Measurements from ENCODE around the gene ANKHD1. TPM values are rescaled to one million over a fixed set of nuclear protein-coding genes. Genes with fewer than 3 reads are reported as not detected.

Gene ANKHD1
- total RNA-seq, 4 donors from 2014 or later: 148 to 362 (median 168) TPM

GRCh38 chr5:140588311-140589070 is 186.9 kb downstream of the ANKHD1 start:
- Histone ChIP-seq H3K36me3 (no peaks in the 10 kb centered on the region), H3K27ac (peak overlapping the region; percentile 56), H3K9me3 (no peaks in the 10 kb centered on the region), H3K4me3 (no peak overlapping the region), H3K4me1 (peaks cover 16% of the 10 kb centered on the region), H3K27me3 (no peaks in the 10 kb centered on the region)
- 16% methylated on average over 5 of the region's 5 CpGs for WGBS
- DNase-seq (ENCODE audit: low spot score in 2 of 2): no peak
- TF ChIP-seq POLR2AphosphoS5 (IDR thresholded peaks at IDR 0.05) (no peak), CTCF (IDR thresholded peaks at IDR 0.05) (no peak), EP300 (IDR thresholded peaks at IDR 0.05) (no peak), POLR2A (IDR thresholded peaks at IDR 0.05) (no peak)

Other genes starting within 250 kb of the ANKHD1 start
- 10 to 100 TPM; 21.0 to 66.4 (median 37.0) TPM for gene CYSTM1, start 226.6 kb upstream of the ANKHD1 start, total RNA-seq
- 10 to 100 TPM; 58.7 to 91.7 (median 76.2) TPM for gene PFDN1, start 98.7 kb upstream of the ANKHD1 start, total RNA-seq
- 100 to 1,000 TPM in 1 of 4 donors, 10 to 100 TPM in 3; 19.6 to 189 (median 74.8) TPM for gene HBEGF, start 55.2 kb upstream of the ANKHD1 start, total RNA-seq
- gene SLC4A9, start 41.6 kb upstream of the ANKHD1 start, total RNA-seq: under 1 TPM in 1 of 4 donors, not detected in 3; 0.56 TPM
- 10 to 100 TPM; 19.2 to 46.1 (median 30.3) TPM for gene EIF4EBP3, start 145.8 kb downstream of the ANKHD1 start, total RNA-seq
- gene SRA1, start 155.6 kb downstream of the ANKHD1 start, total RNA-seq: 10 to 100 TPM; 15.8 to 27.7 (median 17.6) TPM
- gene APBB3, start 162.8 kb downstream of the ANKHD1 start, total RNA-seq: 10 to 100 TPM; 14.5 to 57.9 (median 27.3) TPM
- gene SLC35A4, start 163.0 kb downstream of the ANKHD1 start, total RNA-seq: 10 to 100 TPM; 30.7 to 85.0 (median 63.1) TPM
- 10 to 100 TPM in 2 of 4 donors, 1 to 10 TPM in 2; 6.7 to 12.6 (median 9.9) TPM for gene CD14, start 231.3 kb downstream of the ANKHD1 start, total RNA-seq
- 10 to 100 TPM; 22.3 to 61.6 (median 38.8) TPM for gene TMCO6, start 237.6 kb downstream of the ANKHD1 start, total RNA-seq
- 10 to 100 TPM; 47.2 to 62.8 (median 57.4) TPM for gene NDUFA2, start 245.8 kb downstream of the ANKHD1 start, total RNA-seq
- gene IK, start 246.0 kb downstream of the ANKHD1 start, total RNA-seq: 100 to 1,000 TPM in 2 of 4 donors, 10 to 100 TPM in 2; 73.2 to 149 (median 92.0) TPM